Anterior cingulate cortex (tissue), 58 donors: Measurements from ENCODE around the gene SCYGR6.
A peak's percentile ranks its signal among the peaks of the same experiment; 100 is the strongest.
"Not testable (repeated sequence)": the region's sequence is repeated elsewhere in the genome, so short reads cannot be mapped to it uniquely, and the experiment has no call there.

ENCODE experiments used
- DNase-seq, 58 donors: peaks; one replicate each; lab custom pipeline; 2025; lab: John Stamatoyannopoulos, UW

The SCYGR6 gene

GRCh38 chr2:227724394-227725039, at the start of gene SCYGR6:
SCYGR6 (minus strand) TSS chr2:227724757; CDS start chr2:227724757, 0 bp downstream.
- no peak for DNase-seq

GRCh38 chr2:227774011-227774624, 49.6 kb upstream of the SCYGR6 start:
- DNase-seq = no peak

GRCh38 chr2:227772932-227773331, 48.4 kb upstream of the SCYGR6 start:
- DNase-seq = no peak

GRCh38 chr2:227772197-227772661, 47.7 kb upstream of the SCYGR6 start:
- no peak for DNase-seq

GRCh38 chr2:227767830-227768229, 43.3 kb upstream of the SCYGR6 start:
- no peak for DNase-seq

GRCh38 chr2:227766373-227766883, 41.9 kb upstream of the SCYGR6 start:
- peak in 56 of 58 donors; percentile 7 to 82 (median 53) for DNase-seq

- DNase-seq = no peak
These were observed 41.3 kb upstream of the SCYGR6 start for GRCh38 chr2:227765788-227766372.

DNA sequence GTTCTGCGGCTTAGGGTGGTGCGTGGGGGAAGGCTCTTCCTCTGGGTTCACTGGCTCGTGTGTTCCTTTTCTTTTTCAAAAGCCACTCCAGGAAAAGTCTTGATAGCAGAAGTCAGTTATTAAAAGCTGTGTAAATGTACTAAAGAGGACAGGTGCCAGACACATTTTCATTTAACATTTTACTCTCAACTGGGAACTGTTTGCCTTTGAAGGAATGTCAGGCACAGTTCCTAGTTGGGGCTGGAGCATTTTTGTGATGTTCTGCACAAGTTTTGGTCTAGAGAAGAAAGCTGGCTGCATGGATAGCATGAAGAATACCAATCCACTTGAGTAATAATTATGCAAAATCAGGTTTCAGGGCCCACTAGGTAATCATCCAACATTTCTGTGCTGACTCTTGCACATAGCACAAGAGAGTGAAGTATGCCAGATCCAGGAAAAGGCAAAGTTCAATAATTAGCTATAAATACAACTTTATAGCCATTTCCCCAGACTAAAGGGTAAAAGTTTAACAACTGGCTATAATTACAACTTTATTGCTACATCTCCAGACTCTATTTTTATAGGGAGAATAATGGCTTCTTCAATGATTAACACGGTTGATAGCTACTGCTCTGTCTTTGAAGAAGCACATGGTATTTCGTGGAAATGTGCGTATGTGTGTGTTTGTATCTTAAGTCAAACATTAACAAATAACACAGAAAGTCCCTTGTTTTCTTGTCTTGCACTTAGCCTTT, 37.4 kb upstream of the SCYGR6 start:
- DNase-seq = no peak

DNA sequence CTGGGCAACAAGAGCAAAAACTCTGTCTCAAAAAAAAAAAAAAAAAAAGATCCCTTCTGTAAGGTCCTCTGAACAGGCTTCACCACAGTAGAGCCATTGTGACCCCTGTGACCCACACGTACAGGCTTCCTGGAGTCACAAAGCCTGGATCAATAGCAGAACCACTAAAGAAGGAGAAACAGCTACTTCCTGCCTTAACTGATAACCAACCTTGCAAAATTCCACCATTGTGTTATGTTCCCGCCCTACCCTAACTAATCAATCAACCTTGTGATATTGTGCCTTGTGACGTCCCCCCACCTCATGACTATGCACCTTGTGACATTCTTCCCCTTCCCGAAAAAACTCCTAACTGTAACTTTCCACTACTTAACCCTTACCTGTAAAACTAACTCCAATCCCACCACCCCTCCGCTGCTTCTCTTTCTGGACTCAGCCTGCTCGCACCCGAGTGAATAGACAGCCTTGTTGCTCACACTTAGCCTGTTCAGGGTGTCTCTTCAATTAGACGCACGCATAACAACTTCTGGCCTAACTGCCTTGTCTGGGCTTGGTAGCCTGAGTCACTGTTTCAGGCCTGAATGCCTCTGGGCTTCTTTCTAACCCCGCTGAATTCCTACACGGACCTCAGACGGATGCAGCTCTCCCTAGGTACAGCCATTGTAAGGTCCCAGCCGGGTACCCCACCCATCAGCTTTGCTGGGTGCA, 35.0 kb upstream of the SCYGR6 start:
- DNase-seq = no peak

DNA sequence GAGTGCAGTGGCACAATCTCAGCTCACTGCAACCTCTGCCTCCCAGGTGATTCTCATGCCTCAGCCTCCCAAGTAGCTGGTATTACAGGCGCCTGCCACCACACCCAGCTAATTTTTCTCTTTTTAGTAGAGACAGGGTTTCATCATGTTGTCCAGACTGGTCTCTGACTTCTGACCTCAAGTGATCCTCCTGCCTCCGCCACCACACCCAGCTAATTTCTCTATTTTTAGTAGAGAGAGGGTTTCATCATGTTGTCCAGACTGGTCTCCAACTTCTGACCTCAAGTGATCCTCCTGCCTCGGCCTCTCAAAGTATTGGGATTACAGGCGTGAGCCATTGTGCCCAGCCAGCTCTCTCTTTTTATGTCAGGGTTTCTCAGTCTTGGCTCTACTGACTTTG, 31.7 kb upstream of the SCYGR6 start:
- DNase-seq = not testable (repeated sequence)

GRCh38 chr2:227748079-227748478, 23.5 kb upstream of the SCYGR6 start:
- no peak for DNase-seq

DNA sequence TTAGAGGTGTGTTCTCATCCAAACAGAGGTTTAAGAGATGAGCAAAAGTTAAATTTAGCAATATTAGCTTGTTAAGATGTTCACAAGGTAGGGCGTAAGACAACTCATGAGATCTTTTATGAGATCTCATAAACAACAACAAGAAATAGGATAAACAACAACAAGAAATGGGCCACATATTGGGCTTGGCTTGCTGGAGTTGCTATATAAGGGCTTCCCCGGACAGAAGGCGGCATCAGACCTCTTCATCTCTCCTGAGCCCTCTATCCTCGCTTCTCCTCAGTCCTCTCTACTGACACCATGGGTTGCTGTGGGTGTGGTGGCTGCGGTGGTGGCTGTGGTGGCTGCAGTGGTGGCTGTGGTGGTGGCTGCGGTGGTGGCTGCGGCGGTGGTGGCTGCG, 21.0 kb upstream of the SCYGR6 start, which contains the start of gene SCYGR8:
Gene SCYGR8 (plus strand): TSS at position 301 of the 400 bp plus-strand sequence. CDS start 0 bp downstream, at position 301.
- no peak for DNase-seq

DNA sequence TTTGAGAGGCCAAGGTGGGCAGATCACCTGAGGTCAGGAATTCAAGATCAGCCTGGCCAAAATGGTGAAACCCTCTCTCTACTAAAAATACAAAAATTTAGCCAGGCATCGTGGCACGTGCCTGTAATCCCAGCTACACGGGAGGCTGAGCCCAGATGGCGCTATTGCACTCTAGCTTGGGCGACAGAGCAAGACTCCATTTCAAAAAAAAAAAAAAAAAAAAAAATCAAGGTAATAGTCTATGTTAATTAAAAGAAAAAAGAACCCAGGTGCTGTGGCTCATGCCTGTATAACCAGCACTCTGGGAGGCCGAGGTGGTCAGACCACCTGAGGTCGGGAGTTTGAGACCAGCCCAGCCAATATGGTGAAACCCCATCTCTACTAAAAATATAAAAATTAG, 16.1 kb upstream of the SCYGR6 start:
- not testable (repeated sequence) for DNase-seq

GRCh38 chr2:227739351-227739750, 14.8 kb upstream of the SCYGR6 start:
- no peak for DNase-seq

DNA sequence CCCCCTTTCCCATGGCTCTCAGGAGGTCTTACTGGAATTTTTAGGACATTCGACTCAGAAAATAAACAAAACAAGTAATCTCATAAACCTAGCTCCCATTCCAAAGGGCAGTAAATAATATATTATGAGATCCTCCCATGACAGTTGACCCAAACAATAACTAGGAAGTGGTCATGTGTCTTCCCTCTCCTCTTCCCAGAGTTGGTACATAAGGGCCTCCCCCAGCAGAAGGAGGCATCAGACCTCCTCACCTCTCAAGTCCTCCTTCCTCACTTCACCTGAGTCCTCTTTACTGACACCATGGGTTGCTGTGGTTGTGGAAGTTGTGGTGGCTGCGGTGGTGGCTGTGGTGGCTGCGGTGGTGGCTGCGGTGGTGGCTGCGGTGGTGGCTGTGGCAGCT, 3.5 kb upstream of the SCYGR6 start, which contains the start of gene SCYGR7:
Gene SCYGR7 (plus strand): TSS at position 301 of the 400 bp plus-strand sequence. CDS start 0 bp downstream, at position 301.
- no peak for DNase-seq

DNA sequence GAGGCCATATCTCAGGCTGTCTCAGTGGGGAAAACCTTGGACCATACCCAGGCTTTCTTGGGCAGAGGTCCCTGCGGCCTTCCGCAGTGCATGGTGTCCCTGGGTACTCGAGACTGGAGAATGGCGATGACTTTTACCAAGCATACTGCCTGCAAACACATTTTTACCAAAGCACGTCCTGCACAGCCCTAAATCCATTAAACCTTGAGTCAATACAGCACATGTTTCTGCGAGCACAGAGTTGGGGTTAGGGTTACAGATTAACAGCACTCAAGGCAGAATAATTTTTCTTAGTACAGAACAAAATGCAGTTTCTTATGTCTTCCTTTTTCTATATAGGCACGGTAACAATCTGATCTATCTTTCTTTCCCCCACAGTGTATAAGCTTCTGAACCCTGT, 1.7 kb downstream of the SCYGR6 start:
- DNase-seq = not testable (repeated sequence)

GRCh38 chr2:227720680-227721079, 3.9 kb downstream of the SCYGR6 start:
- DNase-seq = no peak

DNA sequence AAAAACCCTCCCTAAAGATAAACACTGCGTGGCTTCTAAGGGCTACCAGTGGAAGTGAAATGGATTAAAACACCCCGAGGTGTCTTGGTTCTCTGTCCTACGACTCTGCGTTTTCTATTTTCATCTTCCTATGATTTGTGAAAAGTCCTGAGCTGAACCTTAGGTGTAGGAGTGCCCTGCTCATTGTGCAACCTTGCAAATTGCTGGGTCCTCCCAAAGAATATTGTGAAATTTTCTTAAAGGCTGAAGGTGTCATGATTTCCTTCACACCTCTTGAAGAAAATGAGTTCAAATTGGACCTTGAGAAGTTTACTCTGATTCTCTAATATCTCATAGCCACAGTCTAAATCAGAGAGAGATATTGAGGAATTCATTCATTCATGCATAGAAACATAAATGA, 4.9 kb downstream of the SCYGR6 start:
- no peak for DNase-seq

DNA sequence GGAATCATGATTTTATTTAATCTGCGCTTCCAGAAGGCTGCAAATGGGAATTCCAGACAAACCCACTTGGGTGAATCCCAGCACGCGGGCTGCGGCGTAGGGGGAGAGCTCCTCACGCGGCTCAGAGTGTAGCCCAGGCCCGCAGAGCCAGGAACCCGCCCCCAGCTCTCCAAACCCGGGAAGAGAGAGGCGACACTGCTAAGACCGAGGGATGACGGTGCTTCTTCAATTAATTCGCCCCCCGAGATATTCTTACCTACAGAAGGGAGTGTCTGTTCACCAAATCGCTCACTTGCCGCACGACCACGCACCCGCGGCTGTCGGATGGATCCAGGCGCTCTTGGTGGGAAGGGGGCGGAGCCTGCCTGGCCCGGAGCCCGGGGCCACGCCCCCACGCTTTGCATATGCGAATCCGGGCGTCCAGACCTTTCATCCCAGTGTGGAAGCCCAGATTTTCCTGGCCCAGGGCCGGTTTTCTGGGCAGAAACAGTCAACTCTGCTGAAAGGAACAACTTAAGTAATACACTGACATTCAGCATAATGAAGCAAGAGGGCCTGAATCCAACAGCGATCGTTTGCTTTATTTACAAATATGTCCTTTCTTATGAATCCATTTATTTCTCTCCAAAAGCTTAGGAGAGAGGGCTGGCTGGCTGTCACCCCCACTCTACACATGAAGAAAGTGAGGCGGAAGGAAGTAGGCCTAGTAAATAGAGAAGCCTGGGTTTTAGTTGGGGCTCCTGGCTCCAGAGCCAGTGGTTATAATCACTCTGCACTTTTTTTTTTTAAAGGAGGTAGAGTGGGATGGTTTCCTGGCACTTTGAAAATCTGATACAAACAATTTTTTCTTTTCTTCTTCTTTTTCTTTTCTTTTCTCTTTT, 6.6 kb downstream of the SCYGR6 start, which contains the start of gene SLC19A3:
Gene SLC19A3 (minus strand): TSS at position 342 of the 881 bp plus-strand sequence. CDS start 15,710 bp downstream, outside the sequence.
- DNase-seq = peak; percentile 27 to 90 (median 72)
